GM23338 (cell line): ENCODE results near the gene NR1H3. TPM values are rescaled to one million over a fixed set of nuclear protein-coding genes. Genes with fewer than 3 reads are reported as not detected.

Experiments used
- ATAC-seq: fragments of 200-7000 bp; cut with Tn5 transposase; 3 replicates; pipeline ENCODE4 v1.9.1; 2020
- DNase-seq: peaks from one replicate; pipeline ENCODE4 v3.0.0-alpha.2; 2015; ENCODE audit warnings: low spot score
- H2AFZ ChIP-seq: fragments of 200-600 bp; sonication (generic); 2 replicates; pipeline ENCODE4 v1.8.0; 2016; ENCODE audit warnings: antibody characterized with exemption, mild to moderate bottlenecking, moderate library complexity
- H3F3A ChIP-seq: fragments of 200-600 bp; sonication (generic); replicated peaks from 2 replicates; pipeline ENCODE4 v1.8.0; 2017; ENCODE audit warnings: antibody characterized with exemption, mixed run types, low read depth
- H3K27ac ChIP-seq: fragments of 200-600 bp; sonication (generic); 2 replicates; pipeline ENCODE4 v1.6.1; 2016; ENCODE audit warnings: low read depth
- H3K27me3 ChIP-seq: fragments of 200-600 bp; sonication (generic); 2 replicates; pipeline ENCODE4 v1.8.0; 2016; ENCODE audit warnings: mild to moderate bottlenecking, mixed run types, moderate library complexity; ENCODE audit not compliant: insufficient read depth
- H3K36me3 ChIP-seq: fragments of 200-600 bp; sonication (generic); 2 replicates; pipeline ENCODE4 v1.8.0; 2016; ENCODE audit warnings: mild to moderate bottlenecking; ENCODE audit not compliant: insufficient read depth
- H3K4me1 ChIP-seq: fragments of 200-600 bp; sonication (generic); 2 replicates; pipeline ENCODE4 v1.8.0; 2016; ENCODE audit warnings: mild to moderate bottlenecking, moderate library complexity; ENCODE audit not compliant: insufficient read depth
- H3K4me2 ChIP-seq: fragments of 200-600 bp; sonication (generic); 2 replicates; pipeline ENCODE4 v1.7.1; 2017; ENCODE audit warnings: mixed run types
- H3K4me3 ChIP-seq: fragments of 200-600 bp; sonication (generic); 2 replicates; pipeline ENCODE4 v1.6.1; 2016; ENCODE audit warnings: mixed run types
- H3K79me2 ChIP-seq: fragments of 200-600 bp; sonication (generic); replicated peaks from 2 replicates; pipeline ENCODE4 v1.8.0; 2017; ENCODE audit warnings: mild to moderate bottlenecking; ENCODE audit not compliant: insufficient read depth
- H3K9me2 ChIP-seq: fragments of 200-600 bp; sonication (generic); 2 replicates; pipeline ENCODE4 v1.8.0; 2017; ENCODE audit not compliant: insufficient read depth
- H4K20me1 ChIP-seq: fragments of 200-600 bp; sonication (generic); replicated peaks from 2 replicates; pipeline ENCODE4 v1.8.0; 2017; ENCODE audit warnings: mild to moderate bottlenecking; ENCODE audit not compliant: insufficient read depth
- H3K27ac Mint-ChIP-seq: 2 replicates; pipeline ENCODE4 v1.8.0; 2020; ENCODE audit warnings: inconsistent platforms, mild to moderate bottlenecking, moderate library complexity, mixed read lengths
- H3K27me3 Mint-ChIP-seq: 3 replicates; pipeline ENCODE4 v1.8.0; 2022; ENCODE audit warnings: low read depth, mild to moderate bottlenecking, moderate library complexity, mixed read lengths, inconsistent platforms; ENCODE audit not compliant: insufficient read depth, poor library complexity
- H3K36me3 Mint-ChIP-seq: 3 replicates; pipeline ENCODE4 v1.8.0; 2021; ENCODE audit warnings: low read depth, mild to moderate bottlenecking, inconsistent platforms, moderate library complexity, mixed read lengths
- H3K4me1 Mint-ChIP-seq: 3 replicates; pipeline ENCODE4 v1.8.0; 2020; ENCODE audit warnings: mild to moderate bottlenecking, inconsistent platforms, mixed read lengths
- H3K4me3 Mint-ChIP-seq: 3 replicates; pipeline ENCODE4 v1.8.0; 2021; ENCODE audit warnings: moderate library complexity, mild to moderate bottlenecking, inconsistent platforms, mixed read lengths
- H3K9me3 Mint-ChIP-seq: 3 replicates; pipeline ENCODE4 v1.8.0; 2020; ENCODE audit warnings: moderate library complexity, mild to moderate bottlenecking, inconsistent platforms, mixed read lengths
- CREB1 ChIP-seq: fragments of 250-450 bp; sonication (Bioruptor Pico); IDR thresholded peaks from 2 replicates; pipeline ENCODE4 v1.5.0; 2020; ENCODE audit warnings: low read depth, mild to moderate bottlenecking, moderate library complexity
- ETS1 ChIP-seq: IDR thresholded peaks from 2 replicates; pipeline ENCODE4 v1.6.1; 2016; ENCODE audit warnings: antibody characterized with exemption
- ZNF331 ChIP-seq: fragments of 250-450 bp; sonication (Bioruptor Pico); IDR thresholded peaks from 2 replicates; pipeline ENCODE4 v1.5.0; 2020; ENCODE audit warnings: low read depth, mild to moderate bottlenecking, moderate library complexity
- polyA plus RNA-seq: library from polyadenylated mRNA; unstranded; fragments of >200 nt; fragmentation: Nextera tagmentation; extraction: Ambion mirVana; gene quantifications from 2 replicates; pipeline ENCODE4 v1.2.1, GENCODE V29; 2016
- total RNA-seq: library from RNA; depleted of rRNA; stranded (reverse); fragments of >200 nt; shearing (Covaris generic); gene quantifications from 2 replicates; pipeline ENCODE4 v1.2.3, GENCODE V29; 2014
- TF ChIP-seq, protein P1 (sequence below): fragments of 250-450 bp; sonication (Bioruptor Pico); IDR thresholded peaks from 2 replicates; pipeline ENCODE4 v1.5.0; 2020; ENCODE audit warnings: mild to moderate bottlenecking, moderate library complexity

The NR1H3 gene
- total and polyA plus RNA-seq, 2 experiments from 2014 or later, result 16.5 to 23.7 TPM

GRCh38 chr11:47243454-47243853 lies 14.3 kb upstream of the NR1H3 start:
- Mint-ChIP-seq H3K27me3 (peaks cover 20% of the 10 kb centered on the region), H3K4me1 (peaks cover 6% of the 10 kb centered on the region; the same call in 2 of the 3 replicates), H3K36me3 (peaks cover 70% of the 10 kb centered on the region), H3K9me3 (no peaks in the 10 kb centered on the region), H3K4me3 (no peak overlapping the region; the same call in 2 of the 3 replicates), H3K27ac (no peak overlapping the region)
- no peak overlapping the region for H2AFZ ChIP-seq
- TF ChIP-seq, protein P1, sequence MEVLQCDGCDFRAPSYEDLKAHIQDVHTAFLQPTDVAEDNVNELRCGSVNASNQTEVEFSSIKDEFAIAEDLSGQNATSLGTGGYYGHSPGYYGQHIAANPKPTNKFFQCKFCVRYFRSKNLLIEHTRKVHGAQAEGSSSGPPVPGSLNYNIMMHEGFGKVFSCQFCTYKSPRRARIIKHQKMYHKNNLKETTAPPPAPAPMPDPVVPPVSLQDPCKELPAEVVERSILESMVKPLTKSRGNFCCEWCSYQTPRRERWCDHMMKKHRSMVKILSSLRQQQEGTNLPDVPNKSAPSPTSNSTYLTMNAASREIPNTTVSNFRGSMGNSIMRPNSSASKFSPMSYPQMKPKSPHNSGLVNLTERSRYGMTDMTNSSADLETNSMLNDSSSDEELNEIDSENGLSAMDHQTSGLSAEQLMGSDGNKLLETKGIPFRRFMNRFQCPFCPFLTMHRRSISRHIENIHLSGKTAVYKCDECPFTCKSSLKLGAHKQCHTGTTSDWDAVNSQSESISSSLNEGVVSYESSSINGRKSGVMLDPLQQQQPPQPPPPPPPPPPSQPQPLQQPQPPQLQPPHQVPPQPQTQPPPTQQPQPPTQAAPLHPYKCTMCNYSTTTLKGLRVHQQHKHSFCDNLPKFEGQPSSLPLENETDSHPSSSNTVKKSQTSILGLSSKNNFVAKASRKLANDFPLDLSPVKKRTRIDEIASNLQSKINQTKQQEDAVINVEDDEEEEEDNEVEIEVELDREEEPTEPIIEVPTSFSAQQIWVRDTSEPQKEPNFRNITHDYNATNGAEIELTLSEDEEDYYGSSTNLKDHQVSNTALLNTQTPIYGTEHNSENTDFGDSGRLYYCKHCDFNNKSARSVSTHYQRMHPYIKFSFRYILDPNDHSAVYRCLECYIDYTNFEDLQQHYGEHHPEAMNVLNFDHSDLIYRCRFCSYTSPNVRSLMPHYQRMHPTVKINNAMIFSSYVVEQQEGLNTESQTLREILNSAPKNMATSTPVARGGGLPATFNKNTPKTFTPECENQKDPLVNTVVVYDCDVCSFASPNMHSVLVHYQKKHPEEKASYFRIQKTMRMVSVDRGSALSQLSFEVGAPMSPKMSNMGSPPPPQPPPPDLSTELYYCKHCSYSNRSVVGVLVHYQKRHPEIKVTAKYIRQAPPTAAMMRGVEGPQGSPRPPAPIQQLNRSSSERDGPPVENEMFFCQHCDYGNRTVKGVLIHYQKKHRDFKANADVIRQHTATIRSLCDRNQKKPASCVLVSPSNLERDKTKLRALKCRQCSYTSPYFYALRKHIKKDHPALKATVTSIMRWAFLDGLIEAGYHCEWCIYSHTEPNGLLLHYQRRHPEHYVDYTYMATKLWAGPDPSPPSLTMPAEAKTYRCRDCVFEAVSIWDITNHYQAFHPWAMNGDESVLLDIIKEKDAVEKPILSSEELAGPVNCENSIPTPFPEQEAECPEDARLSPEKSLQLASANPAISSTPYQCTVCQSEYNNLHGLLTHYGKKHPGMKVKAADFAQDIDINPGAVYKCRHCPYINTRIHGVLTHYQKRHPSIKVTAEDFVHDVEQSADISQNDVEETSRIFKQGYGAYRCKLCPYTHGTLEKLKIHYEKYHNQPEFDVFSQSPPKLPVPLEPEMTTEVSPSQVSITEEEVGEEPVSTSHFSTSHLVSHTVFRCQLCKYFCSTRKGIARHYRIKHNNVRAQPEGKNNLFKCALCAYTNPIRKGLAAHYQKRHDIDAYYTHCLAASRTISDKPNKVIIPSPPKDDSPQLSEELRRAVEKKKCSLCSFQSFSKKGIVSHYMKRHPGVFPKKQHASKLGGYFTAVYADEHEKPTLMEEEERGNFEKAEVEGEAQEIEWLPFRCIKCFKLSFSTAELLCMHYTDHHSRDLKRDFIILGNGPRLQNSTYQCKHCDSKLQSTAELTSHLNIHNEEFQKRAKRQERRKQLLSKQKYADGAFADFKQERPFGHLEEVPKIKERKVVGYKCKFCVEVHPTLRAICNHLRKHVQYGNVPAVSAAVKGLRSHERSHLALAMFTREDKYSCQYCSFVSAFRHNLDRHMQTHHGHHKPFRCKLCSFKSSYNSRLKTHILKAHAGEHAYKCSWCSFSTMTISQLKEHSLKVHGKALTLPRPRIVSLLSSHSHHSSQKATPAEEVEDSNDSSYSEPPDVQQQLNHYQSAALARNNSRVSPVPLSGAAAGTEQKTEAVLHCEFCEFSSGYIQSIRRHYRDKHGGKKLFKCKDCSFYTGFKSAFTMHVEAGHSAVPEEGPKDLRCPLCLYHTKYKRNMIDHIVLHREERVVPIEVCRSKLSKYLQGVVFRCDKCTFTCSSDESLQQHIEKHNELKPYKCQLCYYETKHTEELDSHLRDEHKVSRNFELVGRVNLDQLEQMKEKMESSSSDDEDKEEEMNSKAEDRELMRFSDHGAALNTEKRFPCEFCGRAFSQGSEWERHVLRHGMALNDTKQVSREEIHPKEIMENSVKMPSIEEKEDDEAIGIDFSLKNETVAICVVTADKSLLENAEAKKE (CRISPR knock-in tag), result no peak
- TF ChIP-seq ZNF331 (CRISPR knock-in tag) (no peak), CREB1 (CRISPR knock-in tag) (no peak), ETS1 (no peak)
- no peak overlapping the region for H3K27ac ChIP-seq
- H3K4me2 ChIP-seq, result no peak overlapping the region
- no peak overlapping the region for H3K4me3 ChIP-seq
- H3K4me1 ChIP-seq, result peaks cover 6% of the 10 kb centered on the region; the same call in 1 of the 2 replicates
- no peaks in the 10 kb centered on the region; the same call in 1 of the 2 replicates for H4K20me1 ChIP-seq
- no peaks in the 10 kb centered on the region for H3K9me2 ChIP-seq
- ATAC-seq (no peak), DNase-seq (no peak)
- peaks cover 4% of the 10 kb centered on the region; the same call in 1 of the 2 replicates for H3K36me3 ChIP-seq
- 0 out of 2 replicates have a peak, but pooled peaks cover 6% of the 10 kb centered on the region for H3F3A ChIP-seq
- H3K27me3 ChIP-seq, result no peaks in the 10 kb centered on the region
- 0 out of 2 replicates have a peak, but pooled peaks cover 3% of the 10 kb centered on the region for H3K79me2 ChIP-seq
